Measurements from ENCODE around the gene CCDC71.

GRCh38 chr3:49213541-49213943 lies 47.4 kb upstream of the CCDC71 start:
- no peak for TF ChIP-seq POLR2A (IDR thresholded peaks at IDR 0.05)
- TF ChIP-seq CTCF (IDR thresholded peaks at IDR 0.05), result no peak
- TF ChIP-seq POLR2AphosphoS5 (IDR thresholded peaks at IDR 0.05), result no peak
- no peak for TF ChIP-seq EP300 (IDR thresholded peaks at IDR 0.05)
